Endothelial cell of umbilical vein (primary cell): ENCODE data around the gene CD2AP.

Experiments used
- EZH2 ChIP-seq: IDR thresholded peaks from 2 replicates; pipeline ENCODE4 v1.6.1; 2012; ENCODE audit warnings: borderline replicate concordance, low read depth, mild to moderate bottlenecking, moderate library complexity, low read length, inconsistent platforms; ENCODE audit not compliant: severe bottlenecking
- POLR2AphosphoS5 ChIP-seq: IDR thresholded peaks from 2 replicates; pipeline ENCODE4 v1.6.1; 2012; ENCODE audit warnings: low read depth, mild to moderate bottlenecking, control low read depth, low read length, moderate library complexity; ENCODE audit not compliant: insufficient read depth
- TF ChIP-seq, protein P1 (sequence below), 2 donors: IDR thresholded peaks; 1 replicate in 1 of 2; 2 replicates in 1 of 2; pipeline ENCODE4 v1.5.1; 2011; ENCODE audit warnings: low read length in 2 of 2, mild to moderate bottlenecking in 2 of 2, moderate library complexity in 2 of 2, control low read depth in 1 of 2, inconsistent platforms in 1 of 2, low read depth in 1 of 2; ENCODE audit not compliant: insufficient read depth in 1 of 2; ENCODE audit errors: extremely low read depth in 1 of 2

DNA sequence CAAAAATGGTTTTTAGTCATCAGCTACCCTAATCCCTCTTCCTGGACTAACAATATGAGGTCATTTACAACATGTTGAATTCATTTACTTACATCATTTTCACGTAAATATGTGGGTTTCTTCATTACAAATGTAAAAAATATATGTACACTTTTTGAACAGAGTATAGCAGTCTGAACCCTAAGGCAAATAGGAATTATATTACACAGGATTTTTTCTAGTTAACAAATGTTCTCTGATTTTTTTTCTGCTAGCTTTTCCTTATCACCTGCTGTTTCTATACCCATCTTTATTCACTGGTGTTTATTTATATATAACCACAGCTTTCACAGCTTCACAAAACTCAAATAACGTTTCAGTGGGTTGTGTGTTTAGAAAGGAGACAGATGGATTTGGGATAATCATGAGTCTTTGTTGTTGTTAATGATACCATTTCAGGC, 21.0 kb upstream of the CD2AP start:
- TF ChIP-seq, protein P1, sequence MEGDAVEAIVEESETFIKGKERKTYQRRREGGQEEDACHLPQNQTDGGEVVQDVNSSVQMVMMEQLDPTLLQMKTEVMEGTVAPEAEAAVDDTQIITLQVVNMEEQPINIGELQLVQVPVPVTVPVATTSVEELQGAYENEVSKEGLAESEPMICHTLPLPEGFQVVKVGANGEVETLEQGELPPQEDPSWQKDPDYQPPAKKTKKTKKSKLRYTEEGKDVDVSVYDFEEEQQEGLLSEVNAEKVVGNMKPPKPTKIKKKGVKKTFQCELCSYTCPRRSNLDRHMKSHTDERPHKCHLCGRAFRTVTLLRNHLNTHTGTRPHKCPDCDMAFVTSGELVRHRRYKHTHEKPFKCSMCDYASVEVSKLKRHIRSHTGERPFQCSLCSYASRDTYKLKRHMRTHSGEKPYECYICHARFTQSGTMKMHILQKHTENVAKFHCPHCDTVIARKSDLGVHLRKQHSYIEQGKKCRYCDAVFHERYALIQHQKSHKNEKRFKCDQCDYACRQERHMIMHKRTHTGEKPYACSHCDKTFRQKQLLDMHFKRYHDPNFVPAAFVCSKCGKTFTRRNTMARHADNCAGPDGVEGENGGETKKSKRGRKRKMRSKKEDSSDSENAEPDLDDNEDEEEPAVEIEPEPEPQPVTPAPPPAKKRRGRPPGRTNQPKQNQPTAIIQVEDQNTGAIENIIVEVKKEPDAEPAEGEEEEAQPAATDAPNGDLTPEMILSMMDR (IDR thresholded peaks at IDR 0.05; ENCODE audit: extremely low read depth in 1 of 2, insufficient read depth in 1 of 2, low read depth in 1 of 2, low read length in 2 of 2), result no peak
- TF ChIP-seq POLR2AphosphoS5 (no peak), EZH2 (no peak)
